ENCODE results near the gene MCAM. TPM values are rescaled to one million over a fixed set of nuclear protein-coding genes. Genes with fewer than 3 reads are reported as not detected.
A peak's percentile ranks its signal among the peaks of the same experiment; 100 is the strongest.

Gene MCAM
- total RNA-seq, 4 donors from 2014 or later: 27.5 to 112 (median 66.2) TPM

DNA sequence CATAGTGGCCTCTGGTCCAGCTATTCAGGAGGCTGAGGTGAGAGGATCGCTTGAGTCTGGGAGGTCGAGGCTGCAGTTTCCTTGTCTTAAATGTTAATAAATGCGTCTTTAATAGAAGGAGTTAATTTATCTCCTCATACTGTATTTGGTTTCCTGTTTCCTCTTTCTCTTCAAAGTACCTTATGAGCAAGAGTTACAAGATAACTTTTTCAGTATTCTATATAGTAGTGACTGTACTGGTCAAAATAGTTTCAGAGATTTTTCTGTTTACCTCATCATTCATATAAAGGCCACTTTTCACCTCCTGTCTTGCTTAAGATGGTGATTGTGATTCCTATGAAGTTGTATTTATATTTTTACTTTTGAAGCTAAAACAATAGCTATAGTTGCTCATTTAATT, 50.9 kb downstream of the MCAM start:
- no peak for DNase-seq
- peaks cover 0 to 8% (median 0%) of the 10 kb centered on the region in 4 donors for H3K4me1 ChIP-seq
- TF ChIP-seq, protein P1, sequence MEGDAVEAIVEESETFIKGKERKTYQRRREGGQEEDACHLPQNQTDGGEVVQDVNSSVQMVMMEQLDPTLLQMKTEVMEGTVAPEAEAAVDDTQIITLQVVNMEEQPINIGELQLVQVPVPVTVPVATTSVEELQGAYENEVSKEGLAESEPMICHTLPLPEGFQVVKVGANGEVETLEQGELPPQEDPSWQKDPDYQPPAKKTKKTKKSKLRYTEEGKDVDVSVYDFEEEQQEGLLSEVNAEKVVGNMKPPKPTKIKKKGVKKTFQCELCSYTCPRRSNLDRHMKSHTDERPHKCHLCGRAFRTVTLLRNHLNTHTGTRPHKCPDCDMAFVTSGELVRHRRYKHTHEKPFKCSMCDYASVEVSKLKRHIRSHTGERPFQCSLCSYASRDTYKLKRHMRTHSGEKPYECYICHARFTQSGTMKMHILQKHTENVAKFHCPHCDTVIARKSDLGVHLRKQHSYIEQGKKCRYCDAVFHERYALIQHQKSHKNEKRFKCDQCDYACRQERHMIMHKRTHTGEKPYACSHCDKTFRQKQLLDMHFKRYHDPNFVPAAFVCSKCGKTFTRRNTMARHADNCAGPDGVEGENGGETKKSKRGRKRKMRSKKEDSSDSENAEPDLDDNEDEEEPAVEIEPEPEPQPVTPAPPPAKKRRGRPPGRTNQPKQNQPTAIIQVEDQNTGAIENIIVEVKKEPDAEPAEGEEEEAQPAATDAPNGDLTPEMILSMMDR (IDR thresholded peaks at IDR 0.05): no peak
- TF ChIP-seq POLR2A (IDR thresholded peaks at IDR 0.05): no peak
- no peak overlapping the region for H3K27ac ChIP-seq
- H3K27me3 ChIP-seq: no peaks in the 10 kb centered on the region
- no peaks in the 10 kb centered on the region for H3K36me3 ChIP-seq
- no peak overlapping the region for H3K4me3 ChIP-seq
- no peaks in the 10 kb centered on the region for H3K9me3 ChIP-seq

DNA sequence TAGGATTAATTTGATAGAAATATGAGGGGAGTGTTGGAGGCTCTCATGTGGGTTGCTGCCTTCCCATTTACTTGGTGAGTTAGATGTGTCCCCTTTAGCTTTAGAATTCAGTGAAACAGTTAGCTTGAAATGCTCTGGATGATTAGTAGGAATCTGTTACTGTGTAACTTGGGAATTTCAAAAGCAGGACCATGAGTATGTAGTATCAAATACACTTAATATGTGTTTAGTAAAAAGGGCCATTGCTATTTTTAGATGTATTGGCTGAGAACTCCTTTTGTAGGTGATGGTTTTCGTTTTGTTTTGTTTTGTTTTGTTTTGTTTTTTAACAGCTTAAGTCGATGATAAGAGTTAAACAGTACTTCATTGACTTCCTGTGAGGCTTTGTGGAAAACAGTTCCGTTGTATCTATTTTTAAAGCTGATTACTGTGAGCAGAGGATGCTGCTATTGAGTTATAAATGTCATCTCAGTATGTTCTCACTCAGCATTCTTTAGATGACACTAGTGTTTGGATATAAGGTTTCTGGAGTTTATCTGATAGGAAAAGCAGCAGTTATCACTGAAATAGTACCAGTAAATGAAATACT, 53.5 kb downstream of the MCAM start:
- Histone ChIP-seq H3K27me3 (no peaks in the 10 kb centered on the region), H3K4me1 (peaks cover 0 to 8% (median 0%) of the 10 kb centered on the region in 4 donors), H3K36me3 (no peaks in the 10 kb centered on the region), H3K27ac (peak overlapping the region; percentile 6 to 58 (median 22)), H3K9me3 (no peaks in the 10 kb centered on the region), H3K4me3 (no peak overlapping the region)
- TF ChIP-seq POLR2A (IDR thresholded peaks at IDR 0.05): no peak
- TF ChIP-seq, protein P1 (IDR thresholded peaks at IDR 0.05): no peak
- DNase-seq: no peak

DNA sequence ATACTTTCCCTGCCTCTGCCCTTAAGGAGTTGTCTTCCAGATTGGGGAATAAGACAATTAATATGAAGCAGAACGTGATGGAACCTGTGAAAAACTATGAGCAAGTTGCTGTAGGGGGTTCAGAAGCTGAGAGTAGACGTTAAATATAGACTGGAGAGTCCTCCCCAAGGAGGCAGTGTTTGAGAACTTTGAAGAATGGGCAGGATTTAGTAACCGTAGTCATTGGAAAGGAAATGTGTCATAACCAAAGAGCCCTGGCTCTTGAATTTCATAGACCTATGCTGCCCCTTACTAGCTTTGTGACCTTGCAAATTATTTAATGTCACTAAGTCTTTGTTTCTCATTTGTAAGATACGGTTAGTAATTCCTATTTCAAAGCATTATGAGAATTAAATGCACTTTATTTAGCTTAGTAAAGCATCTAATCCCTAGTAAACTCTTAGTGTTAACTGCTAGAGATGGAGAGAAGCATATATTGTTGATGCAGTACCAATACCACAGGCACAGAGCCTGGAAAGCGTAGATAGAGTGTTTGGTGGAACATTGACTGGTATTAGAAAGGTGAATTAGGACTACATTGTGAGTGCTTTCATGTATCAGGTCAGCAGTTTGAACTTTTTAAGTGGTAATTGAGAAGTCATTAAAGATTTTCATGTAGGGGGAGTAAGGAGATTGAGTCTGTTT, 54.1 kb downstream of the MCAM start:
- Histone ChIP-seq H3K27ac (peak overlapping the region; percentile 6 to 58 (median 22)), H3K27me3 (no peaks in the 10 kb centered on the region), H3K36me3 (no peaks in the 10 kb centered on the region), H3K4me1 (peaks cover 0 to 8% (median 0%) of the 10 kb centered on the region in 4 donors), H3K4me3 (no peak overlapping the region), H3K9me3 (no peaks in the 10 kb centered on the region)
- TF ChIP-seq, protein P1 (IDR thresholded peaks at IDR 0.05): no peak
- no peak for TF ChIP-seq POLR2A (IDR thresholded peaks at IDR 0.05)
- no peak for DNase-seq

DNA sequence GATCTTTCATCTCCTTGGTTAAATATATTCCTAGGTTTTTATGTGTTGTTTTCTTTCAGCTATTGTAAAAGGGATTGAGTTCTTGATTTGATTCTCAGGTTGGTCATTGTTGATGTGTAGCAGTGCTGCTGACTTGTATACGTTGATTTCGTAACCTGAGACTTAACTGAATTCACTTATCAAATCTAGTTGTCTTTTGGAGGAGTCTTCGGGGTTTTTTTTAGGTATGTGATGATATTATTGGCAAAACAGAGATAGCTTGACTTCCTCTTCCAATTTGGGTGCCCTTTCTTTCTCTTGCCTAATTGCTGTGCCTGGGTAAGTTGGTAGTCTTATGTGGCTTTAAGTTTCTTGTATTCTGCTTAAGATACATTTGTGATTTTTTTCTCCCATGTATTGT, 57.9 kb downstream of the MCAM start:
- H3K36me3 ChIP-seq: no peaks in the 10 kb centered on the region
- no peak overlapping the region for H3K27ac ChIP-seq
- TF ChIP-seq, protein P1 (IDR thresholded peaks at IDR 0.05): no peak
- TF ChIP-seq POLR2A (IDR thresholded peaks at IDR 0.05): no peak
- DNase-seq: no peak
- no peaks in the 10 kb centered on the region for H3K27me3 ChIP-seq
- H3K9me3 ChIP-seq: no peaks in the 10 kb centered on the region
- no peak overlapping the region for H3K4me3 ChIP-seq
- peaks cover 0 to 8% (median 0%) of the 10 kb centered on the region in 4 donors for H3K4me1 ChIP-seq

Small RNA genes lying within 50 kb of the gene (small RNA-seq; reads per million reads assigned to genes)
- gene RF01225 (0 reads per million in 2 donors), gene RNU6-262P (0 reads per million in 2 donors)

Other genes starting within 250 kb of the MCAM start
- gene VPS11, start 249.3 kb downstream of the MCAM start, total RNA-seq: 10 to 100 TPM; 26.3 to 72.6 (median 37.2) TPM
- 10 to 100 TPM; 10.7 to 21.7 (median 15.0) TPM for gene HMBS, start 232.2 kb downstream of the MCAM start, total RNA-seq
- gene DPAGT1, start 215.3 kb downstream of the MCAM start, total RNA-seq: 10 to 100 TPM; 10.7 to 38.6 (median 33.1) TPM
- 100 to 1,000 TPM in 1 of 4 donors, 10 to 100 TPM in 3; 13.2 to 107 (median 81.8) TPM for gene C2CD2L, start 209.8 kb downstream of the MCAM start, total RNA-seq
- 10 to 100 TPM; 28.1 to 67.9 (median 49.0) TPM for gene HINFP, start 195.6 kb downstream of the MCAM start, total RNA-seq
- not detected for gene ABCG4, start 168.1 kb downstream of the MCAM start, total RNA-seq
- gene NLRX1, start 148.4 kb downstream of the MCAM start, total RNA-seq: 10 to 100 TPM in 3 of 4 donors, 1 to 10 TPM in 1; 8.3 to 28.6 (median 21.3) TPM
- gene NHERF4, start 131.7 kb downstream of the MCAM start, total RNA-seq: 100 to 1,000 TPM in 3 of 4 donors, 10 to 100 TPM in 1; 31.4 to 222 (median 173) TPM
- gene CBL, start 110.8 kb downstream of the MCAM start, total RNA-seq: 10 to 100 TPM; 11.1 to 20.6 (median 15.9) TPM
- 10 to 100 TPM; 15.5 to 23.4 (median 16.5) TPM for gene RNF26, start 17.4 kb upstream of the MCAM start, total RNA-seq
- 10 to 100 TPM; 10.3 to 26.4 (median 11.8) TPM for gene C1QTNF5, start 23.8 kb upstream of the MCAM start, total RNA-seq
- gene MFRP, start 29.6 kb upstream of the MCAM start, total RNA-seq: not detected
- gene USP2, start 64.6 kb upstream of the MCAM start, total RNA-seq: 10 to 100 TPM in 3 of 4 donors, 1 to 10 TPM in 1; 2.5 to 61.8 (median 32.2) TPM
- 10 to 100 TPM in 2 of 4 donors, 1 to 10 TPM in 2; 2.1 to 28.1 (median 9.4) TPM for gene THY1, start 106.0 kb upstream of the MCAM start, total RNA-seq

Data from Peyer's patch (tissue), 4 donors.